ENCODE results near the gene BRAF.

Gene BRAF

DNA sequence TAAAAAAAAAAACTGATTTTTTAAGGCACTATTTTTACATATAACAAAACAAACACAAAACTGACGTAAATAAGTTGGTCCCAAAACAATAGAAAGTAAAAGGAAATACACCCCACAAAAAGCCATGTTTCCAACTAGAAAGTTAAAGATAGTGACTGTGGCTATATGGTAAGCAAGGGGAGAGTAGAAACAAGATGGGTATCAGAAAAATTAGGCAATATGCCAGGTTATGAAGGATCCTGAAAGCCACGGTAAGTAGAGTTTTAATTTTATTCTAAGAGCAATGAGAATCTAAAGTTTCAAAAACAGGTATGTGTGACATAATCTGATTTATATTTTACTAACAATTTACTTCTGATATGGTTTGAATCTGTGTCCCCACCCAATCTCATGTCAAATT lies 61.5 kb downstream of the BRAF start:
- Histone ChIP-seq H3K4me3 (ENCODE audit: low read depth, low read length, poor library complexity, severe bottlenecking) (no peak overlapping the region), H4K20me1 (ENCODE audit: insufficient read depth, low read length) (no peaks in the 10 kb centered on the region), H2AFZ (ENCODE audit: low read length) (no peak overlapping the region)

DNA sequence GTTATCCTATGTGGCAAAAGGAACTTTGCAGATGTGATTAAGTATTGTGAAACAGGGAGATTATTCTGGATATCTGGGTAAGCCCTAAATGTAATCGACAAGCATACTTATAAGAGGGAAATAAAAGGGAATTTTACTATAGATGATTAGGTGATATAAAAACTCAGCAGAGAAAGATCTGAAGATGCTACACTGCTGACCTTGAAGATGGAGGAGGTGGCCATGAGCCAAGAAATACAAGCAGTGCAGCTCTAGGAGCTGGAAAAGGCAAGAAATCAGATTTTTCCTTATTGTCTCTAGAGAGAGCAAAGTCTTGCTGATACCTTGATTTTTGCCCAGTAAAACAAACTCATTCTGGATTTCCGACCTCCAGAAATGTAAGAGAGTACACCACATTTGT lies 67.7 kb downstream of the BRAF start:
- Histone ChIP-seq H3K4me2 (ENCODE audit: low read length) (no peak overlapping the region), H3K27ac (ENCODE audit: low read depth, low read length, poor library complexity, severe bottlenecking) (no peak overlapping the region), H2AFZ (ENCODE audit: low read length) (no peak overlapping the region), H4K20me1 (ENCODE audit: insufficient read depth, low read length) (no peaks in the 10 kb centered on the region), H3K36me3 (ENCODE audit: insufficient read depth, low read length) (no peaks in the 10 kb centered on the region), H3K79me2 (ENCODE audit: insufficient read depth, low read length) (peaks cover 9% of the 10 kb centered on the region; the same call in 1 of the 2 replicates), H3K27me3 (ENCODE audit: insufficient read depth, low read length) (no peaks in the 10 kb centered on the region), H3F3A (ENCODE audit: insufficient read depth, low read length) (no peaks in the 10 kb centered on the region), H3K9ac (ENCODE audit: low read length) (no peak overlapping the region), H3K9me3 (ENCODE audit: low read length) (no peaks in the 10 kb centered on the region), H3K4me1 (ENCODE audit: insufficient read depth, low read length, severe bottlenecking) (no peaks in the 10 kb centered on the region), H3K4me3 (ENCODE audit: low read depth, low read length, poor library complexity, severe bottlenecking) (no peak overlapping the region), H3K9me2 (ENCODE audit: low read depth, low read length) (no peaks in the 10 kb centered on the region)
- TF ChIP-seq EZH2 (IDR thresholded peaks at IDR 0.05; ENCODE audit: borderline replicate concordance, low read length): no peak
- TF ChIP-seq CTCF (IDR thresholded peaks at IDR 0.05; ENCODE audit: low read length): no peak

More for the DNA sequence above, 61.5 kb downstream of the BRAF start:
- peaks cover 30% of the 10 kb centered on the region for H3K79me2 ChIP-seq (ENCODE audit: insufficient read depth, low read length)
- no peaks in the 10 kb centered on the region for H3F3A ChIP-seq (ENCODE audit: insufficient read depth, low read length)
- H3K27me3 ChIP-seq (ENCODE audit: insufficient read depth, low read length): no peaks in the 10 kb centered on the region
- no peaks in the 10 kb centered on the region for H3K9me2 ChIP-seq (ENCODE audit: low read depth, low read length)
- peaks cover 9% of the 10 kb centered on the region; the same call in 1 of the 2 replicates for H3K36me3 ChIP-seq (ENCODE audit: insufficient read depth, low read length)
- no peak overlapping the region for H3K9ac ChIP-seq (ENCODE audit: low read length)
- H3K4me2 ChIP-seq (ENCODE audit: low read length): no peak overlapping the region
- H3K9me3 ChIP-seq (ENCODE audit: low read length): peaks cover 5% of the 10 kb centered on the region
- peaks cover 12% of the 10 kb centered on the region for H3K4me1 ChIP-seq (ENCODE audit: insufficient read depth, low read length, severe bottlenecking)
- H3K27ac ChIP-seq (ENCODE audit: low read depth, low read length, poor library complexity, severe bottlenecking): no peak overlapping the region
- TF ChIP-seq EZH2 (IDR thresholded peaks at IDR 0.05; ENCODE audit: borderline replicate concordance, low read length): no peak
- TF ChIP-seq CTCF (IDR thresholded peaks at IDR 0.05; ENCODE audit: low read length): no peak

- H4K20me1 ChIP-seq (ENCODE audit: insufficient read depth, low read length): no peaks in the 10 kb centered on the region
- H3K4me1 ChIP-seq (ENCODE audit: insufficient read depth, low read length, severe bottlenecking): no peaks in the 10 kb centered on the region
- no peaks in the 10 kb centered on the region for H3K9me2 ChIP-seq (ENCODE audit: low read depth, low read length)
- no peak overlapping the region for H3K4me3 ChIP-seq (ENCODE audit: low read depth, low read length, poor library complexity, severe bottlenecking)
- no peak overlapping the region for H3K27ac ChIP-seq (ENCODE audit: low read depth, low read length, poor library complexity, severe bottlenecking)
- H3K9me3 ChIP-seq (ENCODE audit: low read length): no peaks in the 10 kb centered on the region
- no peak overlapping the region for H2AFZ ChIP-seq (ENCODE audit: low read length)
- TF ChIP-seq EZH2 (IDR thresholded peaks at IDR 0.05; ENCODE audit: borderline replicate concordance, low read length): no peak
- no peak for TF ChIP-seq CTCF (IDR thresholded peaks at IDR 0.05; ENCODE audit: low read length)
- no peaks in the 10 kb centered on the region for H3K27me3 ChIP-seq (ENCODE audit: insufficient read depth, low read length)
- no peak overlapping the region for H3K9ac ChIP-seq (ENCODE audit: low read length)
- H3K4me2 ChIP-seq (ENCODE audit: low read length): no peak overlapping the region
- H3F3A ChIP-seq (ENCODE audit: insufficient read depth, low read length): no peaks in the 10 kb centered on the region
- peaks cover 15% of the 10 kb centered on the region for H3K36me3 ChIP-seq (ENCODE audit: insufficient read depth, low read length)
- no peaks in the 10 kb centered on the region for H3K79me2 ChIP-seq (ENCODE audit: insufficient read depth, low read length)
Observed at GRCh38 chr7:140841166-140841715, 83.5 kb downstream of the BRAF start.

Data from OCI-LY1 (cell line).